Right ventricle myocardium inferior (tissue), 1 donor: Measurements from ENCODE around the gene RNF207. TPM values are rescaled to one million over a fixed set of nuclear protein-coding genes. Genes with fewer than 3 reads are reported as not detected.

Source experiments
- total RNA-seq: library from RNA; stranded (reverse); fragmentation: NEBNext Ultra II Directional; extraction: Animal tissue kit (Norgen Biotek cat#: 25700); gene quantifications from one replicate; pipeline ENCODE4 v1.2.1, GENCODE V29; 2021
- donor health status: DM: no; HTN: yes; CAD: no; lungs with severe emphysema.

The RNF207 gene
- total RNA-seq, 1 donor from 2014 or later, result 54.6 TPM

Other genes starting within 250 kb of the RNF207 start
- gene NPHP4, start 213.7 kb upstream of the RNF207 start, total RNA-seq, result 4.8 TPM
- 21.0 TPM for gene KCNAB2, start 160.2 kb upstream of the RNF207 start, total RNA-seq
- gene CHD5, start 25.8 kb upstream of the RNF207 start, total RNA-seq, result 0.05 TPM
- gene RPL22, start 6.5 kb upstream of the RNF207 start, total RNA-seq, result 264 TPM
- 58.8 TPM for gene ICMT, start 29.8 kb downstream of the RNF207 start, total RNA-seq
- gene HES3, start 38.1 kb downstream of the RNF207 start, total RNA-seq, result not detected
- 10.6 TPM for gene GPR153, start 55.0 kb downstream of the RNF207 start, total RNA-seq
- gene ACOT7, start 187.6 kb downstream of the RNF207 start, total RNA-seq, result 9.8 TPM
- gene HES2, start 213.8 kb downstream of the RNF207 start, total RNA-seq, result not detected
- 0.24 TPM for gene ESPN, start 218.7 kb downstream of the RNF207 start, total RNA-seq